Measurements from ENCODE around the gene SUFU. TPM values are rescaled to one million over a fixed set of nuclear protein-coding genes. Genes with fewer than 3 reads are reported as not detected.

Gene SUFU
- total RNA-seq, 1 experiment from 2014 or later = 1.7 TPM

GRCh38 chr10:102550636-102551210 is 47.0 kb downstream of the SUFU start:
- no peak for DNase-seq (ENCODE audit: low spot score)

GRCh38 chr10:102552533-102552932 is 48.8 kb downstream of the SUFU start:
- no peak for DNase-seq (ENCODE audit: low spot score)

- no peak for DNase-seq (ENCODE audit: low spot score)
Measured at GRCh38 chr10:102553771-102554170, 50.0 kb downstream of the SUFU start.

- DNase-seq (ENCODE audit: low spot score) = no peak
Measured at GRCh38 chr10:102554531-102554930, 50.8 kb downstream of the SUFU start.

GRCh38 chr10:102555781-102556328 is 52.1 kb downstream of the SUFU start:
- no peak for DNase-seq (ENCODE audit: low spot score)

- no peak for DNase-seq (ENCODE audit: low spot score)
Measured at GRCh38 chr10:102557569-102557968, 53.8 kb downstream of the SUFU start.

- no peak for DNase-seq (ENCODE audit: low spot score)
Measured at GRCh38 chr10:102559764-102560163, 56.0 kb downstream of the SUFU start.

GRCh38 chr10:102564209-102564834 is 60.5 kb downstream of the SUFU start:
- no peak for DNase-seq (ENCODE audit: low spot score)

- no peak for DNase-seq (ENCODE audit: low spot score)
Measured at GRCh38 chr10:102565793-102566192, 62.0 kb downstream of the SUFU start.

- no peak for DNase-seq (ENCODE audit: low spot score)
Measured at GRCh38 chr10:102578782-102579181, 75.0 kb downstream of the SUFU start.

GRCh38 chr10:102579328-102579727 is 75.6 kb downstream of the SUFU start:
- DNase-seq (ENCODE audit: low spot score) = no peak

- peak; percentile 45 for DNase-seq (ENCODE audit: low spot score)
Measured at GRCh38 chr10:102580230-102580629, 76.5 kb downstream of the SUFU start.

GRCh38 chr10:102581401-102581800 is 77.6 kb downstream of the SUFU start:
- DNase-seq (ENCODE audit: low spot score) = no peak

GRCh38 chr10:102581981-102582580 is 78.3 kb downstream of the SUFU start:
- no peak for DNase-seq (ENCODE audit: low spot score)

GRCh38 chr10:102583435-102584417 is 80.0 kb downstream of the SUFU start:
- DNase-seq (ENCODE audit: low spot score) = peak; percentile 71

GRCh38 chr10:102585026-102585425 is 81.3 kb downstream of the SUFU start:
- DNase-seq (ENCODE audit: low spot score) = no peak

GRCh38 chr10:102586858-102587257 is 83.1 kb downstream of the SUFU start:
- DNase-seq (ENCODE audit: low spot score) = no peak

- DNase-seq (ENCODE audit: low spot score) = no peak
Measured at GRCh38 chr10:102588875-102589274, 85.1 kb downstream of the SUFU start.

- DNase-seq (ENCODE audit: low spot score) = no peak
Measured at GRCh38 chr10:102593074-102593803, 89.5 kb downstream of the SUFU start.

GRCh38 chr10:102593804-102594079 is 90.0 kb downstream of the SUFU start:
- DNase-seq (ENCODE audit: low spot score) = no peak

- no peak for DNase-seq (ENCODE audit: low spot score)
Measured at GRCh38 chr10:102595293-102595692, 91.5 kb downstream of the SUFU start.
